Mesendoderm (in vitro differentiated cells): ENCODE results near the gene WDR48.
"Not testable (repeated sequence)": the region's sequence is repeated elsewhere in the genome, so short reads cannot be mapped to it uniquely, and the experiment has no call there.

ENCODE experiments used
- DNase-seq: peaks from one replicate; pipeline ENCODE4 v3.0.0; 2013
- H2AK5ac ChIP-seq: 2 replicates; pipeline ENCODE4 v1.6.1; 2013; ENCODE audit warnings: low read length, inconsistent platforms
- H2BK120ac ChIP-seq: 2 replicates; pipeline ENCODE4 v1.6.1; 2013; ENCODE audit warnings: low read depth, mild to moderate bottlenecking, low read length, moderate library complexity, mixed read lengths
- H2BK15ac ChIP-seq: replicated peaks from 2 replicates; pipeline ENCODE4 v1.6.1; 2013; ENCODE audit warnings: low read depth, mild to moderate bottlenecking, moderate library complexity
- H2BK5ac ChIP-seq: 2 replicates; pipeline ENCODE4 v1.6.1; 2013; ENCODE audit warnings: low read length, inconsistent platforms
- H3K18ac ChIP-seq: 2 replicates; pipeline ENCODE4 v1.6.1; 2013; ENCODE audit warnings: mild to moderate bottlenecking, low read length, mixed read lengths
- H3K23ac ChIP-seq: one replicate; pipeline ENCODE4 v1.6.1; 2013; ENCODE audit warnings: low read length
- H3K27ac ChIP-seq: 2 replicates; pipeline ENCODE4 v1.5.1; 2013; ENCODE audit warnings: low read depth, mild to moderate bottlenecking, inconsistent platforms, low read length, moderate library complexity
- H3K27me3 ChIP-seq: 2 replicates; pipeline ENCODE4 v1.6.1; 2013; ENCODE audit warnings: low read length, control low read depth, mild to moderate bottlenecking, inconsistent platforms; ENCODE audit not compliant: insufficient read depth, poor library complexity
- H3K36me3 ChIP-seq: 2 replicates; pipeline ENCODE4 v1.6.1; 2013; ENCODE audit warnings: low read length, inconsistent platforms; ENCODE audit not compliant: control insufficient read depth, insufficient read depth
- H3K4ac ChIP-seq: one replicate; pipeline ENCODE4 v1.6.1; 2013; ENCODE audit warnings: low read depth, mild to moderate bottlenecking, low read length, moderate library complexity
- H3K4me1 ChIP-seq: 2 replicates; pipeline ENCODE4 v1.6.1; 2013; ENCODE audit warnings: low read depth, low read length, inconsistent platforms; ENCODE audit not compliant: control insufficient read depth
- H3K4me2 ChIP-seq: 2 replicates; pipeline ENCODE4 v1.6.1; 2013; ENCODE audit warnings: low read length
- H3K4me3 ChIP-seq: 2 replicates; pipeline ENCODE4 v1.5.1; 2013; ENCODE audit warnings: mild to moderate bottlenecking, low read length
- H3K56ac ChIP-seq: one replicate; pipeline ENCODE4 v1.6.1; 2013; ENCODE audit warnings: low read length
- H3K79me1 ChIP-seq: 2 replicates; pipeline ENCODE4 v1.6.1; 2013; ENCODE audit warnings: low read length, inconsistent platforms
- H3K79me2 ChIP-seq: 2 replicates; pipeline ENCODE4 v1.6.1; 2013; ENCODE audit warnings: mild to moderate bottlenecking, low read length; ENCODE audit not compliant: control insufficient read depth, insufficient read depth
- H3K9ac ChIP-seq: 2 replicates; pipeline ENCODE4 v1.6.1; 2013; ENCODE audit warnings: low read length, inconsistent platforms
- H4K5ac ChIP-seq: one replicate; pipeline ENCODE4 v1.6.1; 2013; ENCODE audit warnings: low read length
- H4K8ac ChIP-seq: one replicate; pipeline ENCODE4 v1.6.1; 2013; ENCODE audit warnings: low read depth, mild to moderate bottlenecking, control low read depth, low read length, moderate library complexity
- WGBS: extraction: QIAGEN DNeasy Blood & Tissue Kit; methylation state at CpG from one replicate; pipeline ENCODE4 v1.1.7; 2013; ENCODE audit warnings: low lambda C conversion rate, missing lambda C conversion rate; ENCODE audit not compliant: insufficient coverage; ENCODE audit errors: extremely low coverage; 5-methylcytosine and 5-hydroxymethylcytosine counted together

WDR48 gene

DNA sequence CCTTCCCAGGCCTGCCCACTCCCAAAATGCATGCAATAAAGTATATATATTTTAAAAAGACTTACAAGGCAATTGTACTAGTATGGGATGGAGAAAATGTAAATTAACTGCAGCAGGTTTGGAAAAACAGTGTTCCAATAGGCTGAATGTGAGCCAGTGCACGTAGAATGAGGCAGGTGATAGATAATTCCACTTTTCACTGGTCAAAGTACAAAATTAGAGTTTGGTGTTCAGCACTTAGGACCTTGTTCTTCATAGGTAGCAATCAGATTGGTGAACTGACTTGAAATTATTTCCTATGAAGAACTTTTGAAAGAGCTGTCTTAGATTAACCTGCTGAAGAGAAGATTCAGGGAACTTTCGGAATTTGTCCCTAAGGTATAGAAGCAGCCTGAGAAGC, 1.9 kb downstream of the WDR48 start:
- no peak overlapping the region for H3K56ac ChIP-seq
- DNase-seq: no peak
- no peak overlapping the region for H3K4ac ChIP-seq
- no peak overlapping the region for H2BK5ac ChIP-seq
- no peaks in the 10 kb centered on the region for H3K4me1 ChIP-seq
- no peaks in the 10 kb centered on the region for H3K27me3 ChIP-seq
- H2BK15ac ChIP-seq: no peak overlapping the region
- H3K79me1 ChIP-seq: peaks cover 6% of the 10 kb centered on the region
- WGBS: no CpG with 5 or more reads among the region's 2 CpGs
- peaks cover 22% of the 10 kb centered on the region for H3K79me2 ChIP-seq
- no peak overlapping the region for H2AK5ac ChIP-seq
- no peak overlapping the region for H3K4me2 ChIP-seq
- no peak overlapping the region for H3K9ac ChIP-seq
- no peak overlapping the region for H3K27ac ChIP-seq
- no peak overlapping the region for H3K18ac ChIP-seq
- H4K8ac ChIP-seq: no peak overlapping the region
- no peaks in the 10 kb centered on the region for H3K36me3 ChIP-seq
- no peak overlapping the region for H2BK120ac ChIP-seq
- no peak overlapping the region for H4K5ac ChIP-seq
- H3K4me3 ChIP-seq: no peak overlapping the region
- no peak overlapping the region for H3K23ac ChIP-seq

DNA sequence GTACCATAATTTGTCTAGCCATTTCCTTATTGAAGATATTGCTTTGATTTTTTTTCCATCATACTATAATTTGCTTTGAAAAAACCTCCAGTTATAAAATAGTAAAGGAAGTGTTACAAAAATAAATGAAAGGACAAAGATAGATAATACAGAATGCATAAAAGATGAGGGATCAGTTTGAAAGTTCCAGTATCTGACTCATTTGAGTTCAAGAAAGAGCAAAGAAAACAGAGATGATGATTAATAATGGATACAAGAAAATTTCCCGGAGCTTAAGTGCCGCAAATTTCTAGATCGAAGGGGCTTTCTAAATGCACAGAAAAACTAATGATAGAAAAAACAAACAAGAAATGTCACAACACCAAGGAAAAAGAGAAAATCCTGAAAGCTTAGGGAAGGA, 4.3 kb downstream of the WDR48 start:
- H3K79me1 ChIP-seq: peaks cover 6% of the 10 kb centered on the region
- H3K23ac ChIP-seq: no peak overlapping the region
- H3K18ac ChIP-seq: no peak overlapping the region
- WGBS: no CpG with 5 or more reads among the region's 3 CpGs
- no peak overlapping the region for H2BK15ac ChIP-seq
- H2BK5ac ChIP-seq: no peak overlapping the region
- H3K4me2 ChIP-seq: no peak overlapping the region
- DNase-seq: no peak
- H3K36me3 ChIP-seq: no peaks in the 10 kb centered on the region
- H3K27ac ChIP-seq: no peak overlapping the region
- no peak overlapping the region for H3K9ac ChIP-seq
- no peaks in the 10 kb centered on the region for H3K27me3 ChIP-seq
- H3K4me1 ChIP-seq: no peaks in the 10 kb centered on the region
- no peak overlapping the region for H2BK120ac ChIP-seq
- H4K5ac ChIP-seq: no peak overlapping the region
- H4K8ac ChIP-seq: no peak overlapping the region
- H3K4me3 ChIP-seq: no peak overlapping the region
- no peak overlapping the region for H3K4ac ChIP-seq
- peaks cover 24% of the 10 kb centered on the region for H3K79me2 ChIP-seq
- H2AK5ac ChIP-seq: no peak overlapping the region
- H3K56ac ChIP-seq: no peak overlapping the region

DNA sequence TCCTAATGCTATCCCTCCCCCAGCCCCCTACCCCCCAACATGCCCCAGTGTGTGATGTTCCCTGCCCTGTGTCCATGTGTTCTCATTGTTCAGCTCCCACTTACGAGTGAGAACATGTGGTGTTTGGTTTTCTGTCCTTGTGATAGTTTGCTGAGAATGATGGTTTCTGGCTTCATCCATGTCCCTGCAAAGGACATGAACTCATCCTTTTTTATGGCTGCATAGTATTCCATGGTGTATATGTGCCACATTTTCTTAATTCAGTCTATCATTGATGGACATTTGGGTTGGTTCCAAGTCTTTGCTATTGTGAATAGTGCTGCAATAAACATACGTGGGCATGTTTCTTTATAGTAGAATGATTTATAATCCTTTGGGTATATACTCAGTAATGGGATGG, 9.4 kb downstream of the WDR48 start:
- H3K27me3 ChIP-seq: not testable (repeated sequence)

DNA sequence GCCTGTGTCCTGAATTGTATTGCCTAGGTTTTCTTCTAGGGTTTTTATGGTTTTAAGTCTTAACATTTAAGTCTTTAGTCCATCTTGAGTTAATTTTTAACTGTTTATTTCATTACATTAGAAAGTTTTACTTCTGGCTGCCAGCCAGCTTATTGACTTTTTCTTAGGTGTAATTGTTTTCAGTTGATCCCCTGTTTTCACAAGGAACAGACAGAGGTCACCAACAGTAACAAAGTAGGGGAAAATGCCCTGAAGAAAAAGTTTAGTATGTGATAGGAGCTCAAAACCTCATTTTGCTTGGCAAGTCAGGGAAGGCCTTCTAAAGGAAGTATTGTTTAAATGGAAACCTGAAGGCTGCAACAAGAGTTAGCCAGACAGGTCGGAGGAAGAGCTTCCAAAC, 10.4 kb downstream of the WDR48 start:
- H3K79me1 ChIP-seq: peaks cover 3% of the 10 kb centered on the region
- no peak overlapping the region for H3K4me3 ChIP-seq
- H4K5ac ChIP-seq: no peak overlapping the region
- no peak overlapping the region for H3K4me2 ChIP-seq
- H3K4me1 ChIP-seq: no peaks in the 10 kb centered on the region
- H4K8ac ChIP-seq: no peak overlapping the region
- H3K36me3 ChIP-seq: no peaks in the 10 kb centered on the region
- no peak overlapping the region for H2BK120ac ChIP-seq
- no peak overlapping the region for H2BK15ac ChIP-seq
- no peak for DNase-seq
- no peak overlapping the region for H3K27ac ChIP-seq
- no peaks in the 10 kb centered on the region for H3K27me3 ChIP-seq
- H3K23ac ChIP-seq: no peak overlapping the region
- H3K18ac ChIP-seq: no peak overlapping the region
- no peak overlapping the region for H2BK5ac ChIP-seq
- H3K9ac ChIP-seq: no peak overlapping the region
- H3K79me2 ChIP-seq: peaks cover 7% of the 10 kb centered on the region
- no peak overlapping the region for H3K4ac ChIP-seq
- peak overlapping the region; percentile 42 for H3K56ac ChIP-seq
- no peak overlapping the region for H2AK5ac ChIP-seq
- WGBS: no CpG with 5 or more reads among the region's 1 CpG

More for the DNA sequence above, 9.4 kb downstream of the WDR48 start:
- not testable (repeated sequence) for H4K8ac ChIP-seq, H3K4me1 ChIP-seq, H2BK120ac ChIP-seq, H2BK15ac ChIP-seq, H3K4me2 ChIP-seq, H3K79me1 ChIP-seq, H2AK5ac ChIP-seq, H4K5ac ChIP-seq, H2BK5ac ChIP-seq, H3K56ac ChIP-seq, H3K23ac ChIP-seq, H3K9ac ChIP-seq, H3K36me3 ChIP-seq, H3K79me2 ChIP-seq, H3K4me3 ChIP-seq, H3K27ac ChIP-seq, DNase-seq, H3K4ac ChIP-seq, H3K18ac ChIP-seq
- no CpG with 5 or more reads among the region's 2 CpGs for WGBS

DNA sequence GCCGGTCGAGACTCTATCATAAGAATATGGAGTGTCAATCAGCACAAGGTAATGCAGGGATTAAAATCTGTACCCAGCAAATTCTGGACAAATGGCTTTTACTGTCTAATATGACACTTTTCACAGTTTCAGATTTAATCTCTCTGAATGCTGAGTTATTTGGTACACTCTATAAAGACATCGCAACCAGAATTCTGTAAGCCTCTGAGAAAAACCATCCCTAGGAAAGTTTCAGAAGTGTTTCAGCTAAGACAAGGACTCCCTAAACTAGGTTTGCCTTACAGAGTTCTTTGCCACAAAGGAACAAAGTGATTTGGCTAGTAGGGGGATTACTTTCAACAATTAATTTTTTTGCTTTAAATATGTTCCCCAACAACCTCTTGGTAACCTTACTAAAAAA, 11.3 kb downstream of the WDR48 start:
- no peak overlapping the region for H3K4ac ChIP-seq
- no peaks in the 10 kb centered on the region for H3K27me3 ChIP-seq
- no peak for DNase-seq
- no peak overlapping the region for H2BK5ac ChIP-seq
- H3K79me2 ChIP-seq: peaks cover 6% of the 10 kb centered on the region
- no peak overlapping the region for H4K8ac ChIP-seq
- H3K4me1 ChIP-seq: no peaks in the 10 kb centered on the region
- no peak overlapping the region for H3K4me3 ChIP-seq
- H2BK15ac ChIP-seq: no peak overlapping the region
- H3K23ac ChIP-seq: no peak overlapping the region
- no peak overlapping the region for H3K9ac ChIP-seq
- no peaks in the 10 kb centered on the region for H3K36me3 ChIP-seq
- no peak overlapping the region for H3K18ac ChIP-seq
- H3K56ac ChIP-seq: no peak overlapping the region
- no peak overlapping the region for H4K5ac ChIP-seq
- WGBS: no CpG with 5 or more reads among the region's 3 CpGs
- peaks cover 3% of the 10 kb centered on the region for H3K79me1 ChIP-seq
- H2AK5ac ChIP-seq: no peak overlapping the region
- H3K27ac ChIP-seq: no peak overlapping the region
- no peak overlapping the region for H3K4me2 ChIP-seq
- no peak overlapping the region for H2BK120ac ChIP-seq

DNA sequence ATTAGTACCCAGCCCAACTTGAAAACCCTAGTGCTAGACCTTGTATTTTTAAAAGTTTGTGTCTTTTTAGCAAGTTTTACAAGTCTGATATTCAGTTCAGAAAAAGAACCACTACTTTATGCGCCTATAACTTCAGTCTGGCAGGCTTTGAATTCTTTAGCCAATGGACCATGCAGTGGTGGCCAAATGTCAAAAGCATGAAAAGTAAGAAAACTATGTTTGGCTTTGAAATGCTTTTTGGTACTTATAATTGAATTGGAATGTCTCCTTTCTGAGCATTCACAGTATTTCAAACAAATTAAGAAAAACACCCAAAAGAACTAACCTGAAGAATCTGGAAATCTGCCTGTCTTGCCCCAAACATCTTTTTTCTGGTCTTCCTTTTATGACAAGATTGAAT, 12.8 kb downstream of the WDR48 start:
- H3K18ac ChIP-seq: no peak overlapping the region
- H3K79me1 ChIP-seq: peaks cover 3% of the 10 kb centered on the region
- no peak overlapping the region for H2BK15ac ChIP-seq
- H3K27me3 ChIP-seq: no peaks in the 10 kb centered on the region
- H3K79me2 ChIP-seq: peaks cover 4% of the 10 kb centered on the region
- no peak overlapping the region for H3K27ac ChIP-seq
- no peak overlapping the region for H2BK5ac ChIP-seq
- DNase-seq: no peak
- H3K4ac ChIP-seq: no peak overlapping the region
- no peak overlapping the region for H3K4me2 ChIP-seq
- H2AK5ac ChIP-seq: no peak overlapping the region
- no peak overlapping the region for H4K5ac ChIP-seq
- no peaks in the 10 kb centered on the region for H3K36me3 ChIP-seq
- WGBS: no CpG with 5 or more reads among the region's 1 CpG
- no peak overlapping the region for H3K23ac ChIP-seq
- H4K8ac ChIP-seq: no peak overlapping the region
- no peak overlapping the region for H3K56ac ChIP-seq
- H3K9ac ChIP-seq: no peak overlapping the region
- H3K4me1 ChIP-seq: no peaks in the 10 kb centered on the region
- no peak overlapping the region for H2BK120ac ChIP-seq
- H3K4me3 ChIP-seq: no peak overlapping the region
